GM19238 (cell line): ENCODE data around the gene AIDA.
"Not testable (repeated sequence)": the region's sequence is repeated elsewhere in the genome, so short reads cannot be mapped to it uniquely, and the experiment has no call there.

Experiments
- DNase-seq: peaks from one replicate; pipeline ENCODE4 v3.0.0; 2011; ENCODE audit warnings: low spot score; ENCODE audit not compliant: insufficient read length

Gene AIDA, protein sequence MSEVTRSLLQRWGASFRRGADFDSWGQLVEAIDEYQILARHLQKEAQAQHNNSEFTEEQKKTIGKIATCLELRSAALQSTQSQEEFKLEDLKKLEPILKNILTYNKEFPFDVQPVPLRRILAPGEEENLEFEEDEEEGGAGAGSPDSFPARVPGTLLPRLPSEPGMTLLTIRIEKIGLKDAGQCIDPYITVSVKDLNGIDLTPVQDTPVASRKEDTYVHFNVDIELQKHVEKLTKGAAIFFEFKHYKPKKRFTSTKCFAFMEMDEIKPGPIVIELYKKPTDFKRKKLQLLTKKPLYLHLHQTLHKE

DNA sequence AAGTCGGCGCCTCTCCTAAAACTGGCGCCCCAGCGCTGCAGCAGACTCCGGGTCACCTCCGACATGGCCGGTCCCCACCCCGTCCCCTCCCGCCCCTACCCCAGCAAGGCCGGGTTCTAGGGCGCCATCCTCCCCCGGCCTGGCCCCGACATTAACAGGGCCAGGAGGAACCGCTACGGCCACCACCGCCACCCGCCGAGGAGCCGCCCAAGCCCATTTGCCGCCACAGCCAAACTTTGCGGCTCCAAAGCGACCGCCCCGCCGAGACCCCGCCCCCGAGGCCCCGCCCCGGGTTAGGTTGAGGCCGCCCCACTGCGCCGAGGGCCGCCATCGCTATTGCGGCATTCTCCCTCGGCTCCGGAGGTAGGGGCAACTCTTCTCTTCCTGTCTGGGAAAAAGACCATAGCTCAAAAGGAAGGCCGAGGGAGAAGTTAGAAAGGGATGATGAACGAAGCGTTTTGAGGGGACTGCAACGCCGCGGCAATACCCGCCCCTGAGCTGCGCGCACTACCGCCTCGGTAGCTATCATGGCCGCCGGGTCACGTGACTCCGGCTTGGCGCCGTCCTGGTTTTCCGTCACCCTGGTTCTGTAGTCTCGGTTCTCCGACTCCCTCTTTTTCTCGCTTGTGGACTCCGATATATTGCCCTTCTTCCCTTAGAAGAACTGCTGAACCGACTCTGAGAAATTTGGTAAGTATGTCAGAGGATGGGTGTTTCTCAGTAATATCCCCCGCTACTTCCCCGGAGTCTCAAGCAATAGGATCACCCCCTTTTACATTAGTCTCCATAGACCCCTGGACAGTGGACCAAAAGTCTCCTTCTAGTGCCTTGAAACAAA lies at the start of gene AIDA, which contains the start of gene BROX:
AIDA (minus strand) TSS at position 239 of the 838 bp plus-strand sequence; CDS start at position 65, 174 bp downstream.
BROX (plus strand) TSS at position 312 of the 838 bp plus-strand sequence. CDS start 3,136 bp downstream, outside the sequence.
- peak; percentile 74 for DNase-seq

DNA sequence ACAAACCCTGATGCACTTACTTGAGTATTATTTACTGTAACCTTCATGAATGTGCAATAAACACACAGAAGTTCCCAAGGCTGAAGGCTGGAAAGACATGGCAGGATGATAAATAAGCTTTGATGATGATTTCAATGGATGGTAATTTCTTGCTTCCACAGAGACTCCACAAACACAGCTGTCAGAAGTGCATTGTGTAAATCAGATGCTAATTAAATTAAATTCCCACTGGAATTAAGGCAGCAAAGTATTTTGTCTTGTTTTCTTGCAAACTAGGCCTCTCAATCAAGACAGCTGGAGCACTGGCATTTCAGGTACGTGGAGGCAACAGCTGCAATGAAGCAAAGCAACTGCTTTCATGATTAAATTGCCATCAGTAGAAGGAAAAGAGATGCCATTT lies 48.8 kb upstream of the AIDA start:
- DNase-seq: no peak

DNA sequence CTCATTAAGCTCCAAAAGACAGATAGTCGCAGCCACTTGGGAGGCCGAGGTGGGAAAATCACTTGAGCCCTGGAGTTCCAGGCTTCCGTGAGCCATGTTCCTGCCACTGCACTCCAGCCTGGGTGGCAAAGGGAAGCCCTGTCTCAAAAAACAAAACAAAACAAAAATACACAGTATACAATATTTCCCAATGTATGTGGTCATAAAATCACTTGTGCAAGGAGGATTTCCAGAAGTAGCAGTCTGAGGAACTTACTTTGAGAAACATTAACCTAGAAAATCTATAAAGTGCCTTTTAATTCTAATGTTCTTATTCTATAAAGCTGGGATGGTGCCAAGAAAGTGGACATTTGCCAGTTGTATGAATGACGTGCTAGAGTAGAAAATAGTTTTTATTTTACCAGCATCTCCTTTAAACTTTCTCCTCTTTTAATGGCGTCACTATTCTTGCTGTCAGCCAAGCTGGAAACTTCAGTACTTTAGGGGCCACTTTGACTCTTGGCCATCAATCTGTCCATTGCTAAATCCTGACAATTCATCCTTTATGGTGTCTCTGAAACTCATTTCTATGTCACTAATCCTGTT lies 47.3 kb upstream of the AIDA start:
- DNase-seq: no peak

DNA sequence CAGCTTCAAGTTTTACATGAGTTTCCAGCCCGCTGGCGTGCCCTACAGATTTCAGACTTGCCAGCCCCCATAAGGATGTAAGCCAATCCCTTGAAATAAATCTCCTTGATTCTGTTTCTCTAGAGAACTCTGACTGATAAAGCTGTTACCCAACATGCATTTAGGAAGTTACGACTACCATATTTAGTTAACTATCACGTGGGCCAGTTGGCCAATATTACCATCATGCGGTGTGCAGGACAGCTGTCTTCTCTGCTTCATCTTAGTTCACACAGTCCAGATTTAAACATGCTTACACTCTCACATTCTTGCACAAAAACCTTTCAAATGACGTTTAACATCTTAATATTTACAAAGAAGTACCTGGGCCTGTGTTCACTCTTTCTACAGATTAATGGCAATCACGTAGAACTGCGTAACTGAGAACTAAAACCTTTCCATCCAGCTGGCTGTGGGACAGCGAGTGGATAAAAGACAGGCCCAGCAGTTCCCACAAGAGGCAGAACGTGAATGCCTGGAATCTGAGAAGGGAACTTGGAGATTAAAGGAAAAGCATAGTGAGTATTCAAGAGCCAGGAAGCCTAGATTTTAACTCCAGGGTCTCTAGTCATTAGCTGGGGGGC lies 45.5 kb upstream of the AIDA start:
- no peak for DNase-seq

DNA sequence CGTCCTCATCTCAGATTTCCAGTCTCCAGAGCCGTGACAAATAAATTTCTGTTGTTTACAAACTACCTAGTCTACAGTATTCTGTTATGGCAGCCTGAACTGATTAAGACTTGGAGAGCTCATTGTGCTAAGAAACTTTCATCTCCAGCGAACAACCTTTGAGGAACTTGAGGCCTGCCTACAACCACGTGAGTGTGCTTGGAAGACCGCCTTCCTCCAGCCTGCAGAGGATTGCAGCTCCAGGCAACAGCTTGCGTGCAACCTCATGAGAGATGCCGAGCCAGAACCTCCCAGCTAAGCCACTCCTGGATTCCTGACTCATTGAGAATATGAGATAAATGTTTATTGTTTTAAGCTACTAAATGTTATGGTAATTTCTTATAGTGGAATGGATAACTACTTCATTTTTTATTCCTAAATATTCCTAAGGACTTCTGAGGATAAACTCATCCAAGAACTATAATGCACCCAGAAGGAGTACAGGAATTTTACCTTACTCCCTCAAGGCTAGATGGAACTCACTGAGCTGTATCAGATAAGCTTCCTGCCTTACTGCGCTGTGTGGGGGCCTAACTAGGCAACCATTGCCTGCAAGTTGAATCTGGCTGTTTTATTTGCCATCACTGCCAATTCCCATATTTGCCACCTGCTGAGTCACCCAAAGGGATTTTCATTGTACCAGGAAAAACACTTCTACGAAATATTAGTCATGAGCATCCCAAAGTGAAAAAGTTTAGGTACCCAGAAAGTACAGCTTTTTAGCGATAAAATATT lies 42.3 kb upstream of the AIDA start:
- DNase-seq: no peak

DNA sequence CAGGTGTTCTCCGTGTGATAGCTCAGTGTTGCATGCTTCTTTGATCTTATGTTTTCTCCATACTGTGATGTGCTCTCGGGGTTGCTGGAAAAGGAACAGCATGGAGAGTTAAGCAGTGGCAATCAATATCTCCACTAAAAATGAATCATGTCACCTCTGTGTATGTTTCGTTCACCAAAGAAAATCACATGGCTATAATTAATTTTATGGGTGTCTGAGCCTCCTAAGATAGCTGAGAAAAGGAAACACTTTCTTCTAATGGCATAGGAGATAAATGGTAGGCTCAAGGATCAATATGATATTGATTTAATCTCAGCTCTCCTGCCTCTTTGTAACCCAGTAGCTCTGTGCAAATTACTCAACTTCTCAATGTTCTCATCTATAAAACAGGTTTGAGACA lies 39.0 kb upstream of the AIDA start:
- DNase-seq: no peak

DNA sequence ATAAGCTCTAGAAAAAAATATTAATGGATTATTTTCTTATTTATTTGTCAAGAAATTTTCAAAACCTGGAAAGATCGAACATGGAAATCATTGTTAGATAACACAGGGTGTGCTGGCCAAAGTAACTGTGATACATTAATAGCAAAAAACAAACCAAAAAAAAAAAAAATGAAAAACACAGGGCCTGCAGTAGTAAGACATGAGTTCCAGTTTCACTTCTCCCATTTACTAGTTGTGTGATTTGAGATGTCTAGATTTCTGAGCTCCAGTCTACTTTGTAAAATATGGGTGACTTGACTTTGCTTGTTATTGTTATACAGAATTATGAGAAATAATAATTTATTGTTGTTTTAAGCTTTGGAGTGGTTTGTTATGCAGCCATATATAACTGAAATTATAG lies 38.4 kb upstream of the AIDA start:
- DNase-seq: no peak

DNA sequence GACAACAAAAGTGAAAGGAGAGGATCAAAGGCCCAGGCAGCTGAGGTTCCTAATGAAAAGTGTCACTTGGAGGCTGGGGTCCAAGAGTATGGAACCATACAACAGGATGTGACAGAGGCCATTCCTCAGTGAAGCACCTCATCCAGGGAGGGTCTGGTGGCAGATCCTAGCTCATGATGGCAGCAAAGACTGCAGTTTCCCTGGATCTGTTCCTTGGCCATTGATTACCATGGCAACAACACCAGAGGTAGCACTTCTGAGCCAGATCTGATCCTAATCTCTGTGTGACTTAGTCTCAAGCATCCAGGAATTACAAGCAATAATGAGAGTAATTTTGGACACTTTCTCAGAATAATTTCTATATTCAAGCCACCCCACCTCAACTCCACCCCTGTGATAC lies 37.6 kb upstream of the AIDA start:
- no peak for DNase-seq

DNA sequence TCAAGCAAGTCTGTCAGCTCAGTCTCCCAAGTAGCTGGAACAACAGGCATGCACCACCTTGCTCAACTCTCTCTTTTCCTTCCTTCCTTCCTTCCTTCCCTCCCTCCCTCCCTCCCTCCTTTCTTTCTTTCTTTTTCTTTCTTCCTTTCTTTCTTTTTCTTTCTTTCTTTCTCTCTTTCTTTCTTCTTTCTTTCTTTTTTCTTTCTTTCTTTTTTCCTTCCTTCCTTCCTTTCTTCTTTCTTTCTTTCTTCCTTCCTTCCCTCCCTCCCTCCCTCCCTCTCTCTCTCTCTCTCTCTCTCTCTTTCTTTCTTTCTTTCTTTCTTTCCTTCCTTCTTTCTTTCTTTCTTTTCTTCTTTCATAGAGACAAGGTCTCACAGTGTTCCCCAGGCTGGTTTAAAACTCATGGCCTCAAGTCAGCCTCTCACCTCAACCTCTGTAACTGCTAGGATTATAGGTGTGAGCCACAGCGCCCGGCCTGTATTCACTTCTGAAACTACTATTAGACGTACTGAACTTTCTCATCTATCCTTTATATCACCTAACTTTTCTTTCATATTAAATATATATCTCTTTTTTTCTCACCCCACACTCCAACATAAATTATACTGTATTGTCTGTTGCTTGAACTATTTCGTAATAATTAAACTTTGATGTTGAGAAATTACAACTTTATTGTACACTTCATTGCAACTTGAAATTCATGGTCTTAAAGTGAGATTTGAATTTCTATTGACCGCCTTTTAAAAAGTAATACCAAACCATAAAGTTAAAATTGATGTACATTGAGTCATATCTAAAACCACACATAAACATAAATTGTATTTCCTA lies 29.6 kb upstream of the AIDA start:
- not testable (repeated sequence) for DNase-seq

DNA sequence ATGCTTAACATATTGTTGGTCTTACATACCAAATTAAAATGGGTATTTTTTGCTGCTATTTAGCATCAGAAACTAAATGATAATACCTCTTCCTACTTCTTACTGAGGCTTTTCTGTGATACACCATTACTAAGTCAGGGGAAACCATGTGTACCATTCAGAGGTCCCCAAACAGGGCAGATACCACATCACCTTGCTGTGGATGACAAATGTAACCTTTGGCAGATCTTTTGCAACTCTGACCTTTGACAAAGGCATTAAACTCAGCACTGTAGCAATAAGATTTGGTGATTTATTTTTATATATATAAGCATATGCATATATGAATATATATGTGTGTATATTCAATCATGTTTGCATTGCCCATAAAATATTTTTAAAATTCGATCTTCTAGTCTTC lies 27.6 kb upstream of the AIDA start:
- DNase-seq: no peak

DNA sequence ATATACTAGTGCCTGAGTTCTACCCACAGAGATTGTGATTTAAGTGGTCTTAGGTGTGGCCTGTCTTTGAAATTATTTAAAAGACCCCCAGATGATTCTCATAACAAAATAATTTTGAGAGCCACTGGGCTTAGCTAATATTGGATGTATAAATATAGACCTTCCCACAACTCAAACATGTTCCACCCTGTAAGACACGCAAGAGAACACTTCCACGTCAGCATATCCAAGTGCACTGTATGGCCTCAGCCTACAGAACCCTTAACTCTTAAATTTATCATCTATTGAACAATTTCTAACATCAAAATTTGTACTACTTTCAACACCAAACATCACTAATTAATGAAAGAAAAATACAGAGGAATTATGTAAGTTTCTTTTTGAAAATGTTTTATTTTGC lies 27.2 kb upstream of the AIDA start:
- no peak for DNase-seq

DNA sequence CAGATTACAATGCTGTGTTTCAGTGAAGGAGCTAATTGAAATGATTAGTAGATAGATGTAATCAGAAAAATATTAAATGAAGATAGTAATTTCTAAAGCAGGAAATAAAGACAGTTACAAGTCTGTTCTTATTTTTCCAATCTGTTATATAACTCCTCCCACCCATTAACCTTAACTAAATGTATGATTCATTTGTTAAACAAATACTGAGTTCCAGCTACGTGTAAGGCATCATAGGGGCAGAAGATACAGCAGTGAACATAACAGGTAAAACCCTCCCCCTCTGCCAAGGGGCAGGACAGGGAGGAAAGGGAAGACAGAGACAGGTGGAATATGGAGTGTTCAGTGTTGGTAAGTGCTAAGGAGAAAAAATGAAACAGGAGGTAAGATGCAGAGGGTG lies 24.7 kb upstream of the AIDA start, which contains the start of gene FAM177B:
FAM177B (plus strand) TSS at position 231 of the 400 bp plus-strand sequence. CDS start 9,344 bp downstream, outside the sequence.
- DNase-seq: no peak

DNA sequence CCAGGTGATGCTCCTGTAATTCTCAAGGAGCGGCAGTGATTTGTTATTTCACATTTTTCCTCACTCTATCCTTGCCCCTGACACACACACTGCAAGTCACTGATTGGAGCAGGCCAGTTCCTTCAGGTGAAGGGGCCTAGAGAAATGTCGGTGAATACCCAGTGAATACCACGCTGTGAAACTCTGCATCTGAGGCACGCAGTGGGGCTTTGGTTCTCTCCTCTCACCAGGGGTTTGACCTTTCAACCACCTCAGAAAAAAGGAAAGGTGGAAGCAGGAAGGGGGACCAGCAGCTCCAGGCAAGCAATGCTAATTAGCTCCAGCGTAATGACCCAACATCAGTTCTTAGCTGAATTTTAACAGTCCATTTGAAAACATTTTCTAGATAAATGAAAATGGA lies 24.2 kb upstream of the AIDA start:
- DNase-seq: no peak

DNA sequence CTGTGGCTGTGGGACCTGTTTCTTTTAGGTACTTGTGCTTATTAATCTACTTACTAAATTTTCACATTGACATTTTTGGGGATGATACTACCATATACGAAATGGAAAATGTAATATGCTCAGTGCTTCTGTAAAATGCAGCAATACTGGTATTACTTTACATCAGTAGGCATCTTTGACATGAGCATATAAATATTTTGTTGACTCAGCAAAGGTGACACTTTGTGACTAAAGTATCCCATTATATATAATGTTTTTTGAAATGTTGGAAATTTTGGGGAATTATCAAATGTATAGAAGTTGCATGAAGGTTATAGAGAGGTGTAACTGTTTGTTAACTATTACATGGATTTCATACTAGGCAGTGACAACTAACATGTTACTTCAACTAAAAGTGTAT lies 22.4 kb upstream of the AIDA start:
- DNase-seq: no peak

DNA sequence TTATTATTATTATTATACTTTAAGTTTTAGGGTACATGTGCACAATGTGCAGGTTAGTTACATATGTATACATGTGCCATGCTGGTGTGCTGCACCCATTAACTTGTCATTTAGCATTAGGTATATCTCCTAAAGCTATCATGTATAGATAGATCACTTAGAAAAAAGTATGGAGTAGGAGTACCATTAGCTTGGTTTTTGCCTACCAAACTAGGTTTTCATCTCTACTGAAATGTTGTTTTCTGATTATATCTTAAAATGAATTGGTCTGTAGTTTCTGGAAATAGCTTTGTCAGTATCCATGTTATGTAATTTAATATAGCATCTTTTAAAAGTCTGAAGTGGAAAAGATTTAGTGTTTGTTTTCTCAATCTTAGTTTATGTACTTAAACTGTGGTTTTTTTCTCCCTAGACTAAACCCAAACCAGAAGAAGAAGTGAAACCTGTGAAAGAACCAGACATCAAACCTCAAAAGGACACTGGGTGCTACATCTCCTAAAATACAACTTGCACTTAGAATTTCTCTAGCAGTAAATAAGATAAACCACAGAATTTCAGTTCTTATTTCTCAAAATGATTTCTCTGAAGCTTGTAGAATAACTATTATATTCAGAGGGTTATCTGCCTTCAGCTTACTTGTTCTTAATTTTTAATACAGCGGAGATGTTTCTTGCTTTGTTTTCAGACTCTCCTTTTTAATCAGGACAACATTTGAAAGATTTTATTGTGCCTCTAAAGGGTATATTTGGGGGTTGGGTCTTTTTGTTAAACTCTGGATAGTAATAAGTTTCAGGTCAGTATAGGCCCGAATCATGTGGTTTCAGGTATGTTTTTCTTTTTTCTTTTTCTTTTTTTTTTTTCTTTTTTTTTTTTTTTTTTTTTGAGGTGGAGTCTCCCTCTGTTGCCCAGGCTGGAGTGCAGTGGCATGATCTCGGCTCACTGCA lies 20.2 kb upstream of the AIDA start:
- DNase-seq: peak; percentile 11

DNA sequence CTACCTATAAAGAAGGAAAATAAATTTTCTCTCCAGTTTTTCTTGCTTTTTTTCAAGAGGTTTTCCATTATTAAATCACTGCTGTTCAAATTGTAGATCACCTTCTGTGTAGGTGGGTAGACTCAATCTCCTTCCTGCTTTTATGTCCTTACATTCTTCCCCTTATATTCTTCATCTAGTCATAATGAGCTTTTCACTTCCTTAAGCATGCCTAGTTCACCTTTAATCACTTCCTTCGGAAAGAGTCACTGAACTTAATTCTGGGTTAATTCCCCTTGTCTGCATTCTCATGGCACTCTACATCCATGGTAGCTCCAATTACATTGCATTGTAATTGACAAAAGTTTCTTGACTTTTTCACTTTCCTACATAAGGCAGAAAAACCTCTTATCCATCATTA lies 18.6 kb upstream of the AIDA start:
- DNase-seq: no peak

DNA sequence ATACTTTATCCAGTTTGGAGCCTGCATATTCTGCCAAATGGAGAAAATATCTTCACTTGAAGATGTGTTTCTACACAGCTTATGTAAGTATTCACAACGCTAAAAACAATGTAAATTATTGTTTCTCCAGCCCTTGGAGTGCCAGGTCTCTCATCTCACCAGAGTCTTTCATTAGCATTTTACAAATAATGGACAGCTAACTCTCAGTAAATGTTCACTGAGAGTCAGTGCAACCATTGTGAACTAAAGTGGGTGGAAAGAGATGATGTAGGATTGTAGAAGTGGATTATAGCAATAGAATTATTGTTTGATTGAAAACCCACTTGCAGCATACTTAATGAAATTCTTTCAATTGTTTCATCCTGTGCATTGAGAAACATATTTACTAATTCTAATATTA lies 16.5 kb upstream of the AIDA start:
- DNase-seq: no peak

DNA sequence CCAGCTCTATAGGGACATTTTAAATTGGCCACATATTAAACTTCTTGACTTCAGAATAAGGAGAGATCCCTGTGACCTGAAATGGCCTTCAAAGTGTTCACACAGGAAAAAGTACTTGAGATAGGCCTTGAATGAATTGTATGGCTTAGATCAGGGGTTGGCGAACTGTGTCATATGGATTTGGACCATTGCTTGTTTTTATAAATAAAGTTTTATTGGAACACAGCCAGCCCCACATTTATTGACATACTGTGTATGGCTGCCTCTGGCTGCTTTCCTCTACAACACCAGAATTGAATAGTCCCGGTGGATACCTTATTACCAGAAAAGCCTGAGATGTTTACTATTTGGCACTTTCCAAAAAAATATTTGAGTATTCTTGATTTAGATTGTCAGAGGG lies 4.1 kb upstream of the AIDA start:
- no peak for DNase-seq
